HepG2 (cell line): Measurements from ENCODE around the gene HECTD1. TPM values are rescaled to one million over a fixed set of nuclear protein-coding genes. Genes with fewer than 3 reads are reported as not detected.

Source experiments
- FOXK2 ChIP-seq: fragments of 450-650 bp; IDR thresholded peaks from 2 replicates; pipeline ENCODE4 v1.6.1; 2016
- GABPA ChIP-seq, 2 experiments: IDR thresholded peaks; 2 replicates each; pipeline ENCODE4 v1.6.1; 2011 to 2016; ENCODE audit warnings: low read depth in 2 of 2, low read length in 1 of 2, missing biosample characterization in 1 of 2, missing genetic modification characterization in 1 of 2
- HIC2 ChIP-seq: sonication (generic); formaldehyde crosslinking; IDR thresholded peaks from 2 replicates; pipeline ENCODE4 v1.9.0; 2022; ENCODE audit warnings: low read depth, missing genetic modification reagents
- HOXA9 ChIP-seq: sonication (generic); formaldehyde crosslinking; IDR thresholded peaks from 2 replicates; pipeline ENCODE4 v1.8.1; 2022; ENCODE audit warnings: missing genetic modification reagents, mild to moderate bottlenecking, moderate library complexity, borderline replicate concordance
- MLXIP ChIP-seq: sonication (generic); formaldehyde crosslinking; IDR thresholded peaks from 2 replicates; pipeline ENCODE4 v1.9.0; 2021; ENCODE audit warnings: missing genetic modification reagents, borderline replicate concordance
- NFE2L1 ChIP-seq: sonication (generic); formaldehyde crosslinking; IDR thresholded peaks from 2 replicates; pipeline ENCODE4 v1.4.0; 2020; ENCODE audit warnings: missing genetic modification reagents, mild to moderate bottlenecking, borderline replicate concordance
- SAP130 ChIP-seq: IDR thresholded peaks from 2 replicates; pipeline ENCODE4 v1.6.1; 2016; ENCODE audit warnings: low read depth
- SIX4 ChIP-seq: sonication (generic); formaldehyde crosslinking; IDR thresholded peaks from 2 replicates; pipeline ENCODE4 v1.4.0; 2020; ENCODE audit warnings: missing genetic modification reagents
- ZC3H4 ChIP-seq: sonication (generic); formaldehyde crosslinking; IDR thresholded peaks from 2 replicates; pipeline ENCODE4 v1.4.0; 2020; ENCODE audit warnings: missing genetic modification reagents, borderline replicate concordance
- ZNF263 ChIP-seq: sonication (generic); formaldehyde crosslinking; IDR thresholded peaks from 2 replicates; pipeline ENCODE4 v1.4.0; 2020; ENCODE audit warnings: missing genetic modification reagents
- ZNF335 ChIP-seq: sonication (generic); formaldehyde crosslinking; IDR thresholded peaks from 2 replicates; pipeline ENCODE4 v1.4.0; 2020; ENCODE audit warnings: missing genetic modification reagents
- ZNF644 ChIP-seq: IDR thresholded peaks from 2 replicates; pipeline ENCODE4 v1.6.1; 2016; ENCODE audit warnings: low read depth
- ZNF710 ChIP-seq: sonication (generic); formaldehyde crosslinking; IDR thresholded peaks from 2 replicates; pipeline ENCODE4 v1.5.0; 2020; ENCODE audit warnings: mild to moderate bottlenecking, missing genetic modification reagents, borderline replicate concordance
- ZNF891 ChIP-seq: sonication (generic); formaldehyde crosslinking; IDR thresholded peaks from 2 replicates; pipeline ENCODE4 v1.5.0; 2020; ENCODE audit warnings: mild to moderate bottlenecking, missing genetic modification reagents
- polyA plus RNA-seq, 8 experiments: library from polyadenylated mRNA; depleted of rRNA in 3 of 8; stranded (reverse) in 7 of 8; unstranded in 1 of 8; fragments of >200 nt; fragmentation: Illumina TruSeq in 4 of 8; extraction: Trizol in 4 of 8; gene quantifications; 2 replicates each; pipeline versions ENCODE4 v1.2.1 to v1.2.3, GENCODE V29; 2011 to 2016; ENCODE audit warnings: low read depth in 4 of 8, missing spikeins in 1 of 8, mixed read lengths in 1 of 8; ENCODE audit not compliant: insufficient read depth in 1 of 8
- total RNA-seq, 5 experiments: library from RNA; depleted of rRNA; stranded (reverse); fragments of >200 nt; fragmentation: Illumina TruSeq; extraction: Trizol; gene quantifications; 2 replicates each; pipeline ENCODE4 v1.2.3, GENCODE V29; 2016; ENCODE audit warnings: low read depth in 1 of 5
- TF ChIP-seq, protein P1 (sequence below): sonication (generic); formaldehyde crosslinking; conservative IDR thresholded peaks from 2 replicates; pipeline ENCODE4 v1.5.0; 2020; ENCODE audit warnings: missing genetic modification reagents
- TF ChIP-seq, protein P2 (sequence below): sonication (generic); formaldehyde crosslinking; conservative IDR thresholded peaks from 2 replicates; pipeline ENCODE4 v1.8.0; 2022; ENCODE audit warnings: mild to moderate bottlenecking, moderate library complexity, missing genetic modification reagents

HECTD1 gene
- total and polyA plus RNA-seq, 2 of the 13 experiments (the other 11 are each of a cell fraction or from before 2014, with no cell fraction given): 312 to 560 TPM

- TF ChIP-seq ZNF710 (peak; percentile 99), ZNF891 (CRISPR knock-in tag) (no peak), NFE2L1 (CRISPR knock-in tag) (no peak), SAP130 (CRISPR knock-in tag) (peak; percentile 100), MLXIP (peak; percentile 96), ZNF335 (CRISPR knock-in tag) (peak; percentile 97), ZNF644 (peak; percentile 100), GABPA (IDR thresholded peaks at IDR 0.05; ENCODE audit: low read depth, low read length) (no peak), GABPA (CRISPR knock-in tag; IDR thresholded peaks at IDR 0.05; ENCODE audit: low read depth) (peak; percentile 86), FOXK2 (peak; percentile 100), ZC3H4 (peak; percentile 84; the same call in 1 of the 2 replicates), HIC2 (CRISPR knock-in tag) (peak; percentile 99), ZNF263 (CRISPR knock-in tag) (peak; percentile 80; the same call in 1 of the 2 replicates), SIX4 (CRISPR knock-in tag) (peak; percentile 99), HOXA9 (CRISPR knock-in tag) (peak; percentile 99)
- TF ChIP-seq, protein P1, sequence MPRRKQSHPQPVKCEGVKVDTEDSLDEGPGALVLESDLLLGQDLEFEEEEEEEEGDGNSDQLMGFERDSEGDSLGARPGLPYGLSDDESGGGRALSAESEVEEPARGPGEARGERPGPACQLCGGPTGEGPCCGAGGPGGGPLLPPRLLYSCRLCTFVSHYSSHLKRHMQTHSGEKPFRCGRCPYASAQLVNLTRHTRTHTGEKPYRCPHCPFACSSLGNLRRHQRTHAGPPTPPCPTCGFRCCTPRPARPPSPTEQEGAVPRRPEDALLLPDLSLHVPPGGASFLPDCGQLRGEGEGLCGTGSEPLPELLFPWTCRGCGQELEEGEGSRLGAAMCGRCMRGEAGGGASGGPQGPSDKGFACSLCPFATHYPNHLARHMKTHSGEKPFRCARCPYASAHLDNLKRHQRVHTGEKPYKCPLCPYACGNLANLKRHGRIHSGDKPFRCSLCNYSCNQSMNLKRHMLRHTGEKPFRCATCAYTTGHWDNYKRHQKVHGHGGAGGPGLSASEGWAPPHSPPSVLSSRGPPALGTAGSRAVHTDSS (CRISPR knock-in tag): no peak
- TF ChIP-seq, protein P2, sequence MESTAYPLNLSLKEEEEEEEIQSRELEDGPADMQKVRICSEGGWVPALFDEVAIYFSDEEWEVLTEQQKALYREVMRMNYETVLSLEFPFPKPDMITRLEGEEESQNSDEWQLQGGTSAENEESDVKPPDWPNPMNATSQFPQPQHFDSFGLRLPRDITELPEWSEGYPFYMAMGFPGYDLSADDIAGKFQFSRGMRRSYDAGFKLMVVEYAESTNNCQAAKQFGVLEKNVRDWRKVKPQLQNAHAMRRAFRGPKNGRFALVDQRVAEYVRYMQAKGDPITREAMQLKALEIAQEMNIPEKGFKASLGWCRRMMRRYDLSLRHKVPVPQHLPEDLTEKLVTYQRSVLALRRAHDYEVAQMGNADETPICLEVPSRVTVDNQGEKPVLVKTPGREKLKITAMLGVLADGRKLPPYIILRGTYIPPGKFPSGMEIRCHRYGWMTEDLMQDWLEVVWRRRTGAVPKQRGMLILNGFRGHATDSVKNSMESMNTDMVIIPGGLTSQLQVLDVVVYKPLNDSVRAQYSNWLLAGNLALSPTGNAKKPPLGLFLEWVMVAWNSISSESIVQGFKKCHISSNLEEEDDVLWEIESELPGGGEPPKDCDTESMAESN (CRISPR knock-in tag): peak; percentile 100
Observed at GRCh38 chr14:31229638-31230572, 22.3 kb upstream of the HECTD1 start (continued).
